IMR-90 (cell line): ENCODE measurements around the gene PPM1J. TPM values are rescaled to one million over a fixed set of nuclear protein-coding genes. Genes with fewer than 3 reads are reported as not detected.

Experiments used
- ATAC-seq: fragments of 200-7000 bp; cut with Tn5 transposase; 2 replicates; pipeline ENCODE4 v1.9.1; 2020; ENCODE audit warnings: low read depth, mild to moderate bottlenecking, moderate library complexity
- BruUV-seq: library from RNA; stranded (reverse); fragments of 400-500 nt; replicated peaks from 2 replicates; lab custom pipeline; 2021; lab: Mats Ljungman, UMichigan
- CTCF ChIA-PET: fragments of 300-600 bp; formaldehyde crosslinking; extraction: SDS; loops from one replicate; lab custom pipeline; 2021; ENCODE audit warnings: antibody characterized with exemption; lab: Yijun Ruan, JAX
- POLR2A ChIA-PET: fragments of 300-600 bp; sonication (Branson Sonifier 250); formaldehyde crosslinking; loops from one replicate; lab custom pipeline; 2022; ENCODE audit warnings: antibody characterized with exemption; ENCODE audit not compliant: unreplicated experiment; lab: Charles Lee
- DNase-seq: peaks from one replicate; pipeline ENCODE4 v3.0.0; 2013
- H2AFZ ChIP-seq: replicated peaks from 2 replicates; pipeline ENCODE3; 2013; ENCODE audit warnings: low read length, mild to moderate bottlenecking; ENCODE audit not compliant: poor library complexity
- H2AK5ac ChIP-seq: 2 replicates; pipeline ENCODE4 v1.6.1; 2013; ENCODE audit warnings: low read depth, low read length, inconsistent platforms
- H2AK9ac ChIP-seq: replicated peaks from 2 replicates; pipeline ENCODE3; 2013; ENCODE audit warnings: mild to moderate bottlenecking, low read depth, low read length, moderate library complexity; ENCODE audit not compliant: poor library complexity
- H2BK120ac ChIP-seq: 2 replicates; pipeline ENCODE4 v1.6.1; 2013; ENCODE audit warnings: low read depth, low read length, inconsistent platforms
- H2BK15ac ChIP-seq: 3 replicates; pipeline ENCODE4 v1.6.1; 2013; ENCODE audit warnings: low read depth, low read length, inconsistent platforms
- H2BK20ac ChIP-seq: 2 replicates; pipeline ENCODE4 v1.6.1; 2013; ENCODE audit warnings: low read depth, mild to moderate bottlenecking, inconsistent platforms, low read length, moderate library complexity
- H2BK5ac ChIP-seq: 2 replicates; pipeline ENCODE4 v1.6.1; 2013; ENCODE audit warnings: mild to moderate bottlenecking, low read depth, low read length, inconsistent platforms; ENCODE audit not compliant: poor library complexity, severe bottlenecking
- H3K14ac ChIP-seq: replicated peaks from 2 replicates; pipeline ENCODE4 v1.6.1; 2013; ENCODE audit warnings: low read depth, low read length, inconsistent platforms
- H3K18ac ChIP-seq: 2 replicates; pipeline ENCODE4 v1.6.1; 2013; ENCODE audit warnings: low read depth, low read length, control low read depth
- H3K23ac ChIP-seq: 2 replicates; pipeline ENCODE4 v1.6.1; 2013; ENCODE audit warnings: low read depth, low read length, inconsistent platforms
- H3K27ac ChIP-seq: 2 replicates; pipeline ENCODE4 v1.5.1; 2013; ENCODE audit warnings: mild to moderate bottlenecking, control low read depth, low read length; ENCODE audit not compliant: insufficient read depth
- H3K27me3 ChIP-seq: 2 replicates; pipeline ENCODE4 v1.6.1; 2013; ENCODE audit warnings: low read length; ENCODE audit not compliant: control insufficient read depth, insufficient read depth
- H3K36me3 ChIP-seq: 2 replicates; pipeline ENCODE4 v1.6.1; 2013; ENCODE audit warnings: low read length, mixed read lengths; ENCODE audit not compliant: control insufficient read depth, insufficient read depth
- H3K4ac ChIP-seq: 2 replicates; pipeline ENCODE4 v1.6.1; 2013; ENCODE audit warnings: low read depth, low read length, inconsistent platforms
- H3K4me1 ChIP-seq: 2 replicates; pipeline ENCODE4 v1.6.1; 2013; ENCODE audit warnings: low read length, mixed read lengths; ENCODE audit not compliant: control insufficient read depth, insufficient read depth
- H3K4me2 ChIP-seq: 2 replicates; pipeline ENCODE4 v1.6.1; 2013; ENCODE audit warnings: low read depth, mild to moderate bottlenecking, control low read depth, low read length, moderate library complexity
- H3K4me3 ChIP-seq: 2 replicates; pipeline ENCODE4 v1.5.1; 2013; ENCODE audit warnings: low read depth, mild to moderate bottlenecking, control low read depth, low read length, moderate library complexity; ENCODE audit not compliant: insufficient read depth
- H3K56ac ChIP-seq: 2 replicates; pipeline ENCODE4 v1.6.1; 2013; ENCODE audit warnings: low read length, inconsistent platforms; ENCODE audit not compliant: insufficient read depth; ENCODE audit errors: extremely low read depth
- H3K79me1 ChIP-seq, 2 experiments: 2 replicates each; pipeline ENCODE4 v1.6.1; 2013; ENCODE audit warnings: low read length in 2 of 2, inconsistent platforms in 1 of 2, low read depth in 1 of 2
- H3K9ac ChIP-seq: 2 replicates; pipeline ENCODE4 v1.6.1; 2013; ENCODE audit warnings: low read depth, low read length, control low read depth
- H3K9me1 ChIP-seq: 2 replicates; pipeline ENCODE4 v1.6.1; 2013; ENCODE audit warnings: low read length, inconsistent platforms; ENCODE audit not compliant: insufficient read depth
- H3K9me3 ChIP-seq: 2 replicates; pipeline ENCODE4 v1.6.1; 2013; ENCODE audit warnings: low read length; ENCODE audit not compliant: control insufficient read depth, insufficient read depth
- H4K20me1 ChIP-seq: 2 replicates; pipeline ENCODE4 v1.6.1; 2013; ENCODE audit warnings: low read length, inconsistent platforms; ENCODE audit not compliant: insufficient read depth
- H4K5ac ChIP-seq: 2 replicates; pipeline ENCODE4 v1.6.1; 2013; ENCODE audit warnings: mild to moderate bottlenecking, low read depth, low read length, control low read depth
- H4K8ac ChIP-seq, 2 experiments: 2 replicates each; pipeline ENCODE4 v1.6.1; 2013; ENCODE audit warnings: low read depth in 2 of 2, low read length in 2 of 2, control low read depth in 1 of 2, inconsistent platforms in 1 of 2
- H4K91ac ChIP-seq: 2 replicates; pipeline ENCODE4 v1.6.1; 2013; ENCODE audit warnings: low read depth, low read length, inconsistent platforms; ENCODE audit not compliant: insufficient read depth
- BHLHE40 ChIP-seq: fragments of 150-350 bp; IDR thresholded peaks from 2 replicates; pipeline ENCODE4 v1.6.1; 2016; ENCODE audit warnings: mild to moderate bottlenecking, low read depth, low read length
- CHD1 ChIP-seq: IDR thresholded peaks from 2 replicates; pipeline ENCODE4 v1.6.1; 2012; ENCODE audit warnings: low read depth, low read length, improper control_type of control experiment
- MAFK ChIP-seq: IDR thresholded peaks from 2 replicates; pipeline ENCODE4 v1.6.1; 2012; ENCODE audit warnings: low read depth, low read length, improper control_type of control experiment
- MAZ ChIP-seq: IDR thresholded peaks from 2 replicates; pipeline ENCODE4 v1.6.1; 2012; ENCODE audit warnings: low read depth, mild to moderate bottlenecking, low read length, improper control_type of control experiment, moderate library complexity, borderline replicate concordance
- MXI1 ChIP-seq: IDR thresholded peaks from 2 replicates; pipeline ENCODE4 v1.6.1; 2012; ENCODE audit warnings: low read depth, mild to moderate bottlenecking, low read length, moderate library complexity, borderline replicate concordance
- NFE2L2 ChIP-seq: fragments of 150-350 bp; IDR thresholded peaks from 2 replicates; pipeline ENCODE4 v1.6.1; 2016; ENCODE audit warnings: low read depth, mild to moderate bottlenecking, low read length
- POLR2A ChIP-seq: IDR thresholded peaks from 2 replicates; pipeline ENCODE4 v1.6.1; 2012; ENCODE audit warnings: mild to moderate bottlenecking, low read depth, low read length
- RAD21 ChIP-seq: IDR thresholded peaks from 2 replicates; pipeline ENCODE4 v1.6.1; 2012; ENCODE audit warnings: low read length, improper control_type of control experiment
- RFX5 ChIP-seq: IDR thresholded peaks from 2 replicates; pipeline ENCODE4 v1.8.0; 2012; ENCODE audit warnings: low read depth, mild to moderate bottlenecking, low read length, moderate library complexity
- SMC3 ChIP-seq: fragments of 150-350 bp; IDR thresholded peaks from 2 replicates; pipeline ENCODE4 v1.6.1; 2016; ENCODE audit warnings: low read depth, mild to moderate bottlenecking, antibody characterized with exemption, low read length, moderate library complexity
- USF2 ChIP-seq: fragments of 150-350 bp; IDR thresholded peaks from 2 replicates; pipeline ENCODE4 v1.6.1; 2017; ENCODE audit warnings: mild to moderate bottlenecking, antibody characterized with exemption, low read length, low read depth
- WGBS, 2 experiments: methylation state at CpG; one replicate each; pipeline versions ENCODE4 v1.1.5 to v1.1.7; 2013; ENCODE audit warnings: missing lambda C conversion rate in 2 of 2; ENCODE audit not compliant: insufficient read length in 1 of 2; ENCODE audit errors: extremely low coverage in 2 of 2; 5-methylcytosine and 5-hydroxymethylcytosine counted together
- dilution Hi-C: fragments of 300-500 bp; cut with HindIII; formaldehyde crosslinking; loops from one replicate; pipeline ENCODE4 v1.14.3; 2018; ENCODE audit warnings: low sequenced_read_pairs; ENCODE audit not compliant: unreplicated experiment
- in situ Hi-C: fragments of 300-500 bp; cut with MboI; formaldehyde crosslinking; loops from 3 replicates; pipeline ENCODE4 v1.14.3; 2019; ENCODE audit warnings: low sequenced_read_pairs, inconsistent platforms, mixed read lengths
- intact Hi-C: fragments of 100-400 bp; cut with micrococcal nuclease; formaldehyde crosslinking; loops from 2 replicates; pipeline ENCODE4 v1.10.0; 2022
- polyA plus RNA-seq, 3 experiments: library from polyadenylated mRNA; depleted of rRNA; stranded (reverse); fragments of >200 nt; gene quantifications; 2 replicates each; pipeline ENCODE4 v1.2.3, GENCODE V29; 2012; ENCODE audit warnings: low replicate concordance in 1 of 3
- total RNA-seq: library from RNA; depleted of rRNA; stranded (reverse); fragments of >200 nt; gene quantifications from 2 replicates; pipeline ENCODE4 v1.2.3, GENCODE V29; 2012

PPM1J gene
- total and polyA plus RNA-seq, 2 of the 4 experiments (the other 2 are of a cell fraction): 1.8 to 2.4 TPM

GRCh38 chr1:112677501-112677900 is 37.6 kb downstream of the PPM1J start:
- WGBS, 2 experiments: no CpG with 5 or more reads among the region's 4 CpGs
- H4K5ac ChIP-seq: no peak overlapping the region
- peaks cover 35 to 68% of the 10 kb centered on the region in 2 experiments for H3K79me1 ChIP-seq
- no TSS peak for BruUV-seq
- H3K27me3 ChIP-seq: no peaks in the 10 kb centered on the region
- in situ Hi-C loops: no loop called here
- H3K9me1 ChIP-seq: no peaks in the 10 kb centered on the region
- no peak overlapping the region for H2AK5ac ChIP-seq
- H2BK15ac ChIP-seq: no peak overlapping the region
- no peak overlapping the region for H3K4ac ChIP-seq
- H2BK5ac ChIP-seq: no peak overlapping the region
- no peak overlapping the region for H2AFZ ChIP-seq
- TF ChIP-seq BHLHE40 (no peak), MAZ (no peak), USF2 (no peak), RAD21 (no peak), MAFK (no peak), CHD1 (no peak), MXI1 (no peak), RFX5 (no peak), SMC3 (no peak), POLR2A (no peak), NFE2L2 (no peak)
- ATAC-seq: no peak
- H3K4me1 ChIP-seq: peaks cover 2% of the 10 kb centered on the region; the same call in 1 of the 2 replicates
- H3K56ac ChIP-seq: no peak overlapping the region
- H3K14ac ChIP-seq: no peak overlapping the region
- H2BK120ac ChIP-seq: no peak overlapping the region
- no peak overlapping the region for H3K27ac ChIP-seq
- no peak overlapping the region for H3K23ac ChIP-seq
- intact Hi-C loops: no loop called here
- H4K8ac ChIP-seq: no peak overlapping the region
- POLR2A ChIA-PET: no interaction called here
- no peak overlapping the region for H3K4me2 ChIP-seq
- H3K18ac ChIP-seq: no peak overlapping the region
- no peaks in the 10 kb centered on the region for H3K9me3 ChIP-seq
- H4K91ac ChIP-seq: no peak overlapping the region
- dilution Hi-C loops: no loop called here
- no peak overlapping the region for H3K4me3 ChIP-seq
- H4K20me1 ChIP-seq: no peaks in the 10 kb centered on the region; the same call in 1 of the 2 replicates
- no peak for DNase-seq
- no peak overlapping the region for H2BK20ac ChIP-seq
- no peak overlapping the region for H2AK9ac ChIP-seq
- CTCF ChIA-PET: no interaction called here
- H3K36me3 ChIP-seq: no peaks in the 10 kb centered on the region
- no peak overlapping the region for H3K9ac ChIP-seq
